Uterus (tissue), 2 donors: ENCODE data around the gene DNAJC5G.
"Not testable (repeated sequence)": the region's sequence is repeated elsewhere in the genome, so short reads cannot be mapped to it uniquely, and the experiment has no call there.

ENCODE experiments used
- CTCF ChIP-seq, 4 experiments: fragments of 200-600 bp in 2 of 4; fragments of 450-650 bp in 2 of 4; sonication (generic) in 2 of 4; IDR thresholded peaks; one replicate each; pipeline ENCODE4 v1.5.1; 2016 to 2019; ENCODE audit warnings: antibody characterized with exemption in 4 of 4, mild to moderate bottlenecking in 2 of 4, moderate library complexity in 1 of 4
- POLR2A ChIP-seq, 2 donors: fragments of 450-650 bp; IDR thresholded peaks; one replicate each; pipeline ENCODE4 v1.6.1; 2016; ENCODE audit warnings: antibody characterized with exemption in 2 of 2, mild to moderate bottlenecking in 1 of 2, moderate library complexity in 1 of 2

DNA sequence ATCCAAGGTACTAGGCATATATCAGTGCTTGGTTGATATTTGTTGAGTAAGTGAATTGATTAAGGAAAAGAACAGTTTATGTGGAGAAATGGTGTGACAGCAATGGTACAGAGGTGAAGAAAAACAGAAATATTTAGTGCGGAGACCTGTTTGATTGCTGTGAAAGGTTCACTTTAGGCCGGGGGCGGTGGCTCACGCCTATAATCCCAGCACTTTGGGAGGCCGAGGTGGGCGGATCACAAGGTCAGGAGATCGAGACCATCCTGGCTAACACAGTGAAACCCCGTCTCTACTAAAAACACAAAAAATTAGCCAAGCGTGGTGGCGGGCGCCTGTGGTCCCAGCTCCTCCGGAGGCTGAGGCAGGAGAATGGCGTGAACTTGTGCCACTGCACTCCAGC is 6.9 kb upstream of the DNAJC5G start:
- TF ChIP-seq CTCF, POLR2A (IDR thresholded peaks at IDR 0.05): not testable (repeated sequence)
